GM12864 (cell line): Measurements from ENCODE around the gene THSD1.
"Not testable (repeated sequence)": the region's sequence is repeated elsewhere in the genome, so short reads cannot be mapped to it uniquely, and the experiment has no call there.

Source experiments
- DNase-seq: peaks from one replicate; pipeline ENCODE4 v3.0.0-alpha.2; 2011; ENCODE audit warnings: low read depth
- H3K4me3 ChIP-seq: 2 replicates; pipeline ENCODE4 v1.5.1; 2011; ENCODE audit warnings: mild to moderate bottlenecking, low read depth, low read length, control low read depth
- CTCF ChIP-seq: IDR thresholded peaks from 2 replicates; pipeline ENCODE4 v1.5.1; 2011; ENCODE audit warnings: low read depth, mild to moderate bottlenecking, moderate library complexity, low read length, control low read depth, inconsistent platforms; ENCODE audit errors: missing control alignments

The THSD1 gene

GRCh38 chr13:52344108-52344507 lies 61.9 kb downstream of the THSD1 start:
- no peak overlapping the region for H3K4me3 ChIP-seq
- no peak for DNase-seq
- TF ChIP-seq CTCF, result no peak

- DNase-seq, result not testable (repeated sequence)
Measured at GRCh38 chr13:52342203-52342602, 63.8 kb downstream of the THSD1 start.

GRCh38 chr13:52337828-52338455 lies 68.0 kb downstream of the THSD1 start:
- DNase-seq, H3K4me3 ChIP-seq: not testable (repeated sequence)

More at GRCh38 chr13:52342203-52342602, 63.8 kb downstream of the THSD1 start:
- not testable (repeated sequence) for H3K4me3 ChIP-seq

GRCh38 chr13:52334107-52334506 lies 71.9 kb downstream of the THSD1 start:
- H3K4me3 ChIP-seq, DNase-seq: not testable (repeated sequence)

GRCh38 chr13:52331844-52332243 lies 74.1 kb downstream of the THSD1 start:
- not testable (repeated sequence) for H3K4me3 ChIP-seq, DNase-seq
